Gastroesophageal sphincter (tissue), 3 donors: Measurements from ENCODE around the gene PAPOLB.

Experiments
- EP300 ChIP-seq: sonication (generic); formaldehyde crosslinking; IDR thresholded peaks from one replicate; pipeline ENCODE4 v1.6.1; 2017; ENCODE audit warnings: antibody characterized with exemption, mild to moderate bottlenecking
- POLR2A ChIP-seq, 2 donors: fragments of 450-650 bp; IDR thresholded peaks; one replicate each; pipeline ENCODE4 v1.6.1; 2017; ENCODE audit warnings: antibody characterized with exemption in 2 of 2, mild to moderate bottlenecking in 2 of 2, moderate library complexity in 1 of 2
- TF ChIP-seq, protein P1 (sequence below), 4 experiments: fragments of 200-600 bp in 2 of 4; fragments of 450-650 bp in 2 of 4; sonication (generic) in 1 of 4; IDR thresholded peaks; one replicate each; pipeline ENCODE4 v1.5.1; 2017 to 2019; ENCODE audit warnings: antibody characterized with exemption in 4 of 4, mild to moderate bottlenecking in 2 of 4, moderate library complexity in 2 of 4

DNA sequence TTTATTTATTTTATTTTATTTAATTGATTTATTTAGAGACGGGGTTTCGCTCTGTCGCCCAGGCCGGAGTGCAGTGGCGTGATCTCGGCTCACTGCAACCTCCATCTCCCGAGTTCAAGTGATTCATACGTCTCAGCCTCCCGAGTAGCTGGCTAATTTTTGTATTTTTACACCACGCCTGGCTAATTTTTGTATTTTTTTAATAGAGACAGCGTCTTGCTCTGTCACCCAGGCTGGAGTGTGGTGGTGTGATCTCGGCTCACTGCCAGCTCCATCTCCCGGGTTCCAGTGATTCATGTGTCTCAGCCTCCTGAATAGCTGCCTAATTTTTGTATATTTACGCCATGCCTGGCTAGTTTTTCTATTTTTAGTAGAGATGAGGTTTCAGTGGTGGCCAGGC lies 52.2 kb downstream of the PAPOLB start:
- TF ChIP-seq, protein P1, sequence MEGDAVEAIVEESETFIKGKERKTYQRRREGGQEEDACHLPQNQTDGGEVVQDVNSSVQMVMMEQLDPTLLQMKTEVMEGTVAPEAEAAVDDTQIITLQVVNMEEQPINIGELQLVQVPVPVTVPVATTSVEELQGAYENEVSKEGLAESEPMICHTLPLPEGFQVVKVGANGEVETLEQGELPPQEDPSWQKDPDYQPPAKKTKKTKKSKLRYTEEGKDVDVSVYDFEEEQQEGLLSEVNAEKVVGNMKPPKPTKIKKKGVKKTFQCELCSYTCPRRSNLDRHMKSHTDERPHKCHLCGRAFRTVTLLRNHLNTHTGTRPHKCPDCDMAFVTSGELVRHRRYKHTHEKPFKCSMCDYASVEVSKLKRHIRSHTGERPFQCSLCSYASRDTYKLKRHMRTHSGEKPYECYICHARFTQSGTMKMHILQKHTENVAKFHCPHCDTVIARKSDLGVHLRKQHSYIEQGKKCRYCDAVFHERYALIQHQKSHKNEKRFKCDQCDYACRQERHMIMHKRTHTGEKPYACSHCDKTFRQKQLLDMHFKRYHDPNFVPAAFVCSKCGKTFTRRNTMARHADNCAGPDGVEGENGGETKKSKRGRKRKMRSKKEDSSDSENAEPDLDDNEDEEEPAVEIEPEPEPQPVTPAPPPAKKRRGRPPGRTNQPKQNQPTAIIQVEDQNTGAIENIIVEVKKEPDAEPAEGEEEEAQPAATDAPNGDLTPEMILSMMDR (IDR thresholded peaks at IDR 0.05), result no peak
- TF ChIP-seq POLR2A (IDR thresholded peaks at IDR 0.05) (no peak), EP300 (no peak)
